ENCODE measurements around the gene PMEPA1.

The PMEPA1 gene

DNA sequence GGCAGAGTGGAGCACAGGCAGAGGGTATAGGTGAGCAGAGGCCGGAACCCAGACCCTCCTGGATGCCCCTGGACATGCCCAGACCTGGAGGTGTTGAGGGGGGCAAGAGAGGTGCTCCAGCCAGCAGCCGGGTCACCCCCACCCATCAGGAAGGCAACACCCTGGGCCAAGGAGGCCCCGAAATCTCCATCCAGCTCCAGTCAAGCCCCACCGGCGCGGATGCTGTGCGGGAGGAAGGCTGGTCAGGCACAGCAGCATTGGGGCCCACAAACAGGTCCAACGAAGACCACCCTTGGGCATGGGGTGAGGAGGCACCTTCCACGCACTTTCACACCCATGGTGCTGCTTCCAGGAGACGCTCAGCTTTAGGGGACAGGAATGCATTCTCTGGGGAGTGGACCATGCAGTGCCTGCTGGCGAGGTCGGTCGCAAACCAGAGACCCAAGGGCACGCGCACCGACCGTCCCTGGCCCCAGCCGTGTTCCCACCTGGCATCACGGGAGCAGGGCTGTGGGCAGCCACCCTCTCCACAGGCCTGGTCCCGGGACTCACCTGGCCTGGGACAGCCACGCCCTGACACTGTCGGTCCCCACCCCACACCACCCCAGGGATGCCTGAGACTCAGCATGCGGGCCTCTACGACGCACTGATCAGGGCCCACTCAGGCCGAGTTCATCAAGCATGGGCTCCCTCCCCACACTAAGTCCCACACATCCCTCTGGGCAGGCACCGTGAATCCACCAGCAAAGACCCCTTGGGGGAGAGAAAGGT, 45.9 kb downstream of the PMEPA1 start:
- H3K9me3 ChIP-seq (ENCODE audit: control insufficient read depth in 1 of 2, low read length in 2 of 2) = no peaks in the 10 kb centered on the region
- no peaks in the 10 kb centered on the region for H3K27me3 ChIP-seq (ENCODE audit: low read depth, low read length)
- peaks cover 0 to 18% of the 10 kb centered on the region in 2 donors for H3K4me1 ChIP-seq (ENCODE audit: control insufficient read depth in 1 of 2, insufficient read depth in 2 of 2, low read length in 2 of 2)
- H3K27ac ChIP-seq (ENCODE audit: low read length) = no peak overlapping the region
- peaks cover 0 to 6% of the 10 kb centered on the region in 2 donors for H3K36me3 ChIP-seq (ENCODE audit: control insufficient read depth in 1 of 2, insufficient read depth in 2 of 2, low read length in 2 of 2)
- H3K4me3 ChIP-seq (ENCODE audit: low read depth in 1 of 2, low read length in 2 of 2) = no peak overlapping the region

DNA sequence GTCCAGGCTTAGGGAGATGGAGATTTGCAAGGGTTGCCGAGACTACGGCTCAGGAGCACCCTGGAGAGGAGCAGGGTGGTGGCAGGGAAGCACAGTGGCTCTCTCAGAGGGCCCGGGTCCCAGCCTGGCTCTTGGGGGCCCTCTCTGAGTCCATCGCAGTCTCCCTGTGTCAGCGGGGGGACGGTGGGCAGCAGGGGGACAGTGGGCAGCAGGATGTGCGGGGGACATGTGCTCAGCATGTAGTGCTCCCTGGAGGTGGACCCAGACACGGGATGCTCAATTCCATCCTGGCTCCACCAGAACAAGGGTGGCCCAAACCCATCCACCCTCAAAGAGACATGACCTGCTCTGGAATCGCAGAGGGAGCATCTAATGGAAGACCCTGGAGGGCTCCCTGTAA, 46.6 kb downstream of the PMEPA1 start:
- Histone ChIP-seq H3K27me3 (ENCODE audit: low read depth, low read length) (no peaks in the 10 kb centered on the region), H3K4me1 (ENCODE audit: control insufficient read depth in 1 of 2, insufficient read depth in 2 of 2, low read length in 2 of 2) (peaks cover 2 to 18% of the 10 kb centered on the region in 2 donors), H3K9me3 (ENCODE audit: control insufficient read depth in 1 of 2, low read length in 2 of 2) (no peaks in the 10 kb centered on the region), H3K27ac (ENCODE audit: low read length) (no peak overlapping the region), H3K36me3 (ENCODE audit: control insufficient read depth in 1 of 2, insufficient read depth in 2 of 2, low read length in 2 of 2) (peaks cover 0 to 11% of the 10 kb centered on the region in 2 donors), H3K4me3 (ENCODE audit: low read depth in 1 of 2, low read length in 2 of 2) (no peak overlapping the region)

DNA sequence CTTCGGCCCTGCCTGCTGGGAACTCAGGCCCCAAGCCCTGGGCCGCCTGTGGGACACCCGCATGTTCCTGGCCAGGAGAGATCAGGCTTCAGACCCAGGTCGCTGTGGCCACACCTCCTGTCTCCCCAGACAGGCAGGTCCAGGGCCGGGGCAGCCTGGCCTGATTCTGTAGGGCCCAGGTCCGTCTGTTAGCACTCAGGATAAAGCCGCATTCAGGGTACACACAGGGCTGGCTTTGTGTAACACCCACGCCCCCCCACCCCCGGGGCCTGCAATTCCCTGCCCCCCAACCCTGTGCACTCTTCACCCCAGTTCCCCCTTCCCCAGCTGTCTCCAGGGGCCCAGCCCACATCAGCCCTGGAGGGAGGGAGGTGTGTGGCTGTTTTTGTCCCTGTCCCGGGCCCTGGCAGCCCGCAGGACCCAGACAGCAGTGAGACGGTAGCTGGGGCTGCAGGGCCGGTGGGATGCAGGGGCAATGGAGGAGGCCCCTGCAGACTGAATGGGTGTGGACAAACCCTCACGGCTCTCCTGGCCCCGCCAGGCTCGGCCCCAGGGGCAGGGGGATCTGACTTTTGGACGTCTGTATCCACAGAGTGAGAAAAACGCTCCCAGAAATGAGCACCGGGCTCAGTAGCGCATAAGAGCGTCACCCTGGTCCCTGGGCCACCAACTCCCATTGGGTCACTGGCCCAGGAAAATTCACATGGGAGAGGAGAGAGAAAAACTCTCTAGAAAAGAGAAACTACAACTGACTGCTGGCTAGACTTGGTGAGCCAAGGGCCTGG, 47.2 kb downstream of the PMEPA1 start:
- Histone ChIP-seq H3K4me3 (ENCODE audit: low read depth in 1 of 2, low read length in 2 of 2) (no peak overlapping the region), H3K9me3 (ENCODE audit: control insufficient read depth in 1 of 2, low read length in 2 of 2) (no peaks in the 10 kb centered on the region), H3K36me3 (ENCODE audit: control insufficient read depth in 1 of 2, insufficient read depth in 2 of 2, low read length in 2 of 2) (peaks cover 0 to 11% of the 10 kb centered on the region in 2 donors), H3K27me3 (ENCODE audit: low read depth, low read length) (no peaks in the 10 kb centered on the region), H3K27ac (ENCODE audit: low read length) (no peak overlapping the region), H3K4me1 (ENCODE audit: control insufficient read depth in 1 of 2, insufficient read depth in 2 of 2, low read length in 2 of 2) (peaks cover 2 to 21% of the 10 kb centered on the region in 2 donors)

DNA sequence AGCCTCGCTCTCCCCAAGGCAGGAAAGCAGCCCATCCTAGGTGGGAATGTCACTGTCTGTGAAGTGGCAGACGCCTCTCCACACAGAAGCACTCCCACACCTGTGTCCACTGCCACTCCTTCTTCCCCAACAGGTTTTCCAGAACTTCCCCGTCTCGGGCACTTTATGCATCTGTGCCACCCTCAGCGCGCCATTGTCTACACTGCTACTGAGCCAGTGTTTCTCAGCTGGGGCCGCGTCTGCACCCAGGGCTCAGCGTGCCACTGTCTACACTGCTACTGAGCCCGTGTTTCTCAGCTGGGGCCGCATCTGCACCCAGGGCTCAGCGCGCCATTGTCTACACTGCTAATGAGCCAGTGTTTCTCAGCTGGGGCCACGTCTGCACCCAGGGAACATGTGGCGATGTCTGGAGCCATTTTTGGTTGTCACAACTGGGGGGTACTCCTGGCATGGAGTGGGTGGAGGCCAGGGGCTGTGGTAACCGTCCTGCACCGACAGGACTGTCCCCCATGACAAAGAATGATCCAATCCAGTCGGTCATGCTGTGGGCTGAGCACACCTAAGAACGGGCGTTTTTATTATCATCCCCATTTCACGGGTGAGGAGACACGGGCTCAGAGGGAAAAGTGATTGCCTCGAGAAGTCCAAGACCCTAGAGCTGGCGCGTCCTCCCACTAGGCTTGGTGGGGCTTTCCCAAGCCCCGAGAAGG, 47.9 kb downstream of the PMEPA1 start:
- H3K27ac ChIP-seq (ENCODE audit: low read length) = no peak overlapping the region
- no peak overlapping the region for H3K4me3 ChIP-seq (ENCODE audit: low read depth in 1 of 2, low read length in 2 of 2)
- no peaks in the 10 kb centered on the region for H3K27me3 ChIP-seq (ENCODE audit: low read depth, low read length)
- H3K4me1 ChIP-seq (ENCODE audit: control insufficient read depth in 1 of 2, insufficient read depth in 2 of 2, low read length in 2 of 2) = peaks cover 2 to 24% of the 10 kb centered on the region in 2 donors
- no peaks in the 10 kb centered on the region for H3K9me3 ChIP-seq (ENCODE audit: control insufficient read depth in 1 of 2, low read length in 2 of 2)
- H3K36me3 ChIP-seq (ENCODE audit: control insufficient read depth in 1 of 2, insufficient read depth in 2 of 2, low read length in 2 of 2) = peaks cover 0 to 11% of the 10 kb centered on the region in 2 donors

DNA sequence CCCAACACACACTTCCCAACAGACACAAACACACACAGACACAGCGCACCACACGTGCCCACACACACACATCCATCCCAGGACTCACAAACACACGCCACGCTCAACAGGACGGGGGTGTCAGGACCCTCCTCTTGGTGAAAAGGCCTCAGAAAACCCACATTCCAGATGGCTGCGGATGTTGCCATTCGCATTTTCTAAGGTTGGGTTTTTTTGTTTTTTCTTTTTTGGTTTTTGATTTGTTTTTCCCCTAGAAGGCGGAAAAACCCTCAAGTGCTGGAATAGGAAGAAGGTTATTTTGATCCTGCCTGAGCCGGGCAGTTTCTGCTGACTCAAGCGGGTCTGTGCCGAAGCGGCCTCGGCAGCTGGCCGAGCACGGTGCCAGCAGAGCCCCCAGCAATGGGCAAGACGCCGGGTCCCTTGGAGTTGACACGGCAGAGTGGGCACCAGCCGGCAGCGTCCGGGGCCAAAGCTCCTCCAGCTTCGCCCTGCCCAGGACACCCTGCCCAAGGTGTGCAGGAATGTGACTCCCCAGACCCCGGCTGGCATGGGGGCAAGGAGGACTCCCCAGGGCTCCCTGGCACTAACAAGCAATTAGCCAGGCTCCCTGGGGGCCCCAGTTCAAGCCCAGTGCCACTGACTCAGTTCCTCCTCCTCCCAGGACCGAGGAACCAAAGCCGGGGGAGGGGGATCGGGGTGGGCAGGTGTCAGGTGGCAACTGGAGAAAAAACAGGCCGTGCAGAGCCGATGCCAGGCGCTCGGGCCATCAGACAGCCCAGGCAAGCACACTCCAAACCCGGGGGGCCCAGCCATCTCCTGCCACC, 48.7 kb downstream of the PMEPA1 start:
- H3K4me1 ChIP-seq (ENCODE audit: control insufficient read depth in 1 of 2, insufficient read depth in 2 of 2, low read length in 2 of 2) = peaks cover 2 to 24% of the 10 kb centered on the region in 2 donors
- H3K4me3 ChIP-seq (ENCODE audit: low read depth in 1 of 2, low read length in 2 of 2) = no peak overlapping the region
- no peaks in the 10 kb centered on the region for H3K27me3 ChIP-seq (ENCODE audit: low read depth, low read length)
- no peak overlapping the region for H3K27ac ChIP-seq (ENCODE audit: low read length)
- no peaks in the 10 kb centered on the region for H3K9me3 ChIP-seq (ENCODE audit: control insufficient read depth in 1 of 2, low read length in 2 of 2)
- peaks cover 0 to 18% of the 10 kb centered on the region in 2 donors for H3K36me3 ChIP-seq (ENCODE audit: control insufficient read depth in 1 of 2, insufficient read depth in 2 of 2, low read length in 2 of 2)

DNA sequence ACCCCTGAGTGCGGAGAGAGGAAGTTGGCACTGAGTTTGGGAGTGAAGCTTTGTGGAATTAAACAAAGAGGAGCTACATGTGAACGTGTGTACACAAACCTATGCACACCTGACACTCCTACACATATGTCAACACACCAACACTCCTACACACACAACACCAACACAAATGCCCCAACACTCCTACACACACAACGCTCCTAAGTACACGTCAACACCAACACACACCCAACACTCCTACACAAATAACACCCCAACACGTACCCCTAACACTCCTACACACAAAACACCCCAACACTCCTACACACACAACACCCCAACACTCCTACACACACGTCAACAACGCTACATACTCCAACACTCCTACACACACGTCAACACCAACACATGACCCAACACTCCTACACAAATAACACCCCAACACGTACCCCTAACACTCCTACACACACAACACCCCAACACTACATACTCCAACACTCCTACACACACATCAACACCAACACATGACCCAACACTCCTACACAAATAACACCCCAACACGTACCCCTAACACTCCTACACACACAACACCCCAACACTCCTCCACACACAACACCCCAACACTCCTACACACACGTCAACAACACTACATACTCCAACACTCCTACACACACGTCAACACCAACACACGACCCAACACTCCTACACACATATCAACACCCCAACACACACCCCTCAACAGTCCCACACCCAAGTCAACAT, 49.5 kb downstream of the PMEPA1 start:
- Histone ChIP-seq H3K9me3 (ENCODE audit: control insufficient read depth in 1 of 2, low read length in 2 of 2) (no peaks in the 10 kb centered on the region), H3K36me3 (ENCODE audit: control insufficient read depth in 1 of 2, insufficient read depth in 2 of 2, low read length in 2 of 2) (peaks cover 0 to 19% of the 10 kb centered on the region in 2 donors), H3K4me3 (ENCODE audit: low read depth in 1 of 2, low read length in 2 of 2) (no peak overlapping the region), H3K4me1 (ENCODE audit: control insufficient read depth in 1 of 2, insufficient read depth in 2 of 2, low read length in 2 of 2) (peaks cover 2 to 24% of the 10 kb centered on the region in 2 donors), H3K27me3 (ENCODE audit: low read depth, low read length) (no peaks in the 10 kb centered on the region), H3K27ac (ENCODE audit: low read length) (no peak overlapping the region)

DNA sequence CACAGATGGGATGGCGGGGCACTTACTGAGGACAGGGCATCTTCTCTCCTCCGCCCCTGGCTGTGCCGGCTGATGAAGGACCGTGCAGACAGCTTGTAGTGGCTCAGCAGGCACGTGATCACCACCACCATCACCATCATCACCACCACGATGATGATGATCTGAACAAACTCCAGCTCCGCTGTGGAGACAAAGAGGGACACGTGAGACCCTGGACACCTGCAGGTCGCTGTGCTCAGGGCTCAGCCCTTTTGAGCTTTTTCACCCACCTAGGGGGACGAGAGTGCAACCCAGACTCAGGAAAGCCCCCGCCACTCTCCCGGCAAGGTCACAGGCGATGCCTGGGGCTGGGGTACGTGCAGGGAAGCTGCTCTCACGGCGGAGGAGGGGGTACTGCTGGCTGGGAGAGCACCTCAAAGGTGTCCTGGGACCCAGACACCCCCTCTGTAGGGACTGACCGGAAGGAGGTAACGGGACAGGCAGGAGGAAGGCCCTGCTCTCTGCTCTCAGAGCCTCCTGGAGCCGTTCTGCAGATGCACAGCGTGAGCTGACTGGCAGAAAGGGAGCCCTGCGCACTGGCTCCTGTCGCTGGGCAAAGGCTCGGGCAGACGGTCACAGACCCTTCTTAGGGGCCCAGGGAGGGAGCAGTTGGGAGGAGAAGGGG, 50.2 kb downstream of the PMEPA1 start:
- Histone ChIP-seq H3K9me3 (ENCODE audit: control insufficient read depth in 1 of 2, low read length in 2 of 2) (no peaks in the 10 kb centered on the region), H3K4me1 (ENCODE audit: control insufficient read depth in 1 of 2, insufficient read depth in 2 of 2, low read length in 2 of 2) (peaks cover 2 to 30% of the 10 kb centered on the region in 2 donors), H3K27ac (ENCODE audit: low read length) (no peak overlapping the region), H3K4me3 (ENCODE audit: low read depth in 1 of 2, low read length in 2 of 2) (no peak overlapping the region), H3K36me3 (ENCODE audit: control insufficient read depth in 1 of 2, insufficient read depth in 2 of 2, low read length in 2 of 2) (peaks cover 0 to 19% of the 10 kb centered on the region in 2 donors), H3K27me3 (ENCODE audit: low read depth, low read length) (no peaks in the 10 kb centered on the region)

DNA sequence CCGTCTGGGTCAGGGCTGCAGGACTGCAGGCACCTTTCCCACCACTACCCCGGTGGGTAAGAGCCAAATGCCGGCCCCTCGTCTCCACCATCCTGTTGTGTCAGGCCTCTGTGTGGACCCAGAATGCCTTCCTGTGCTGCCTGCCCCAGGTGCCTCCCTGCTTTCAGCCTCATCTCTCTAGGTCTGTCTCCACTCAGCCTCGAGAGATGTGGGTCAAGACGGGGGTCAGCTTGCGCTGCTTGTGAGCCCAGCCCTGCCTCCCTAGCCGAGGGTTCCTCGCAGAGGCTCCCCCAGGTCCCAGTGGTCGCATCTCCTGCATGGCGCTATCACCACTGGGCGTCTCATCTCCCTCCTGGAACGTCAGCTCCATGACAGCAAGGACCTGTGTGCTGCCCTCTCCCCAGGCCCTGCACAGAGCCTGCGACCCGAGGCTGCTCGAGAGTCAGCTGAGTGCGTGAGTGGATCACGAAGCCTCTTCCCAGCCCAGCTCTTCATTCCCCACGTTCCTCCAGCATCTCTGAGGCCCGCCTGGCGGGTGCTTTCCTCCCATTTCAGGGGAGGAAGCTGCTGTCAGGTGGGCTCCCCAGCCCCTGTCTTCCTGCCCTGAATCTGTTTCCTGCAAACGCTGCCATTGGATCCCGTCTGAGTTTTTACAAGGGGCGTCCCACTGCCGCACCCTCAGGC, 50.8 kb downstream of the PMEPA1 start:
- H3K4me1 ChIP-seq (ENCODE audit: control insufficient read depth in 1 of 2, insufficient read depth in 2 of 2, low read length in 2 of 2) = peaks cover 2 to 33% of the 10 kb centered on the region in 2 donors
- no peaks in the 10 kb centered on the region for H3K27me3 ChIP-seq (ENCODE audit: low read depth, low read length)
- no peaks in the 10 kb centered on the region for H3K9me3 ChIP-seq (ENCODE audit: control insufficient read depth in 1 of 2, low read length in 2 of 2)
- no peak overlapping the region for H3K27ac ChIP-seq (ENCODE audit: low read length)
- peaks cover 0 to 19% of the 10 kb centered on the region in 2 donors for H3K36me3 ChIP-seq (ENCODE audit: control insufficient read depth in 1 of 2, insufficient read depth in 2 of 2, low read length in 2 of 2)
- no peak overlapping the region for H3K4me3 ChIP-seq (ENCODE audit: low read depth in 1 of 2, low read length in 2 of 2)

DNA sequence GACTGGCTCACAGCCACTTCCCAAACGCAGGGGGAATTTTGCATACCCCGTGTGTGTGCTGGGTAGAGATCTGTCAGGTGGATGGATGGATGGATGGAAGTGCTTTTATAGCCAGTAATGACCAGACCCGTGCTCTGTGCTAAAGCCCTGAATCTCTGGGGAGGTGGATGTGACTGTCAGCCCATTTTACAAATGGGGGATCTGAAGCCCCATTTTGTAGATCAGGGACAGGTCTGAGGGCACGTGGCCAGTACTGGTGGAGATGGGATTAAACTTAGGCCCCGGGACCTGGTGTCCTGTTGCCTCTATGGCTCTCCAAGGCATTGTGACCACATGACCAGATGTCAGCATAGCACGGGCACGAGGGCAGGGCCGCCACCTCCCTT, 51.4 kb downstream of the PMEPA1 start:
- Histone ChIP-seq H3K27me3 (ENCODE audit: low read depth, low read length) (no peaks in the 10 kb centered on the region), H3K4me3 (ENCODE audit: low read depth in 1 of 2, low read length in 2 of 2) (no peak overlapping the region), H3K27ac (ENCODE audit: low read length) (no peak overlapping the region), H3K9me3 (ENCODE audit: control insufficient read depth in 1 of 2, low read length in 2 of 2) (no peaks in the 10 kb centered on the region), H3K36me3 (ENCODE audit: control insufficient read depth in 1 of 2, insufficient read depth in 2 of 2, low read length in 2 of 2) (peaks cover 0 to 19% of the 10 kb centered on the region in 2 donors), H3K4me1 (ENCODE audit: control insufficient read depth in 1 of 2, insufficient read depth in 2 of 2, low read length in 2 of 2) (peaks cover 2 to 31% of the 10 kb centered on the region in 2 donors)
